Brain microvascular endothelial cell (primary cell): ENCODE data around the gene WDR75.
A peak's percentile ranks its signal among the peaks of the same experiment; 100 is the strongest.

Source experiments
- DNase-seq: peaks from one replicate; pipeline ENCODE4 v3.0.0-alpha.2; 2020
- H3K27ac ChIP-seq: fragments of 250-450 bp; sonication (Bioruptor Pico); 2 replicates; pipeline ENCODE4 v1.5.1; 2020; ENCODE audit warnings: mild to moderate bottlenecking, moderate library complexity
- H3K27me3 ChIP-seq: fragments of 250-450 bp; sonication (Bioruptor Pico); replicated peaks from 2 replicates; pipeline ENCODE4 v1.5.1; 2020; ENCODE audit warnings: mild to moderate bottlenecking
- H3K36me3 ChIP-seq: fragments of 250-450 bp; sonication (Bioruptor Pico); replicated peaks from 2 replicates; pipeline ENCODE4 v1.5.1; 2020; ENCODE audit warnings: mild to moderate bottlenecking
- H3K4me3 ChIP-seq: 2 replicates; pipeline ENCODE4 v1.5.1; 2011; ENCODE audit warnings: low read depth, mild to moderate bottlenecking, control low read depth, low read length, moderate library complexity
- in situ Hi-C: cut with HindIII; loops from 2 replicates; pipeline ENCODE4 v1.10.0; 2017; ENCODE audit warnings: low sequenced_read_pairs, low pct_ligation_motif_present
- TF ChIP-seq, protein P1 (sequence below): IDR thresholded peaks from 2 replicates; pipeline ENCODE4 v1.5.1; 2011; ENCODE audit warnings: low read depth, mild to moderate bottlenecking, moderate library complexity, low read length, control low read depth, inconsistent platforms; ENCODE audit errors: missing control alignments

The WDR75 gene

DNA sequence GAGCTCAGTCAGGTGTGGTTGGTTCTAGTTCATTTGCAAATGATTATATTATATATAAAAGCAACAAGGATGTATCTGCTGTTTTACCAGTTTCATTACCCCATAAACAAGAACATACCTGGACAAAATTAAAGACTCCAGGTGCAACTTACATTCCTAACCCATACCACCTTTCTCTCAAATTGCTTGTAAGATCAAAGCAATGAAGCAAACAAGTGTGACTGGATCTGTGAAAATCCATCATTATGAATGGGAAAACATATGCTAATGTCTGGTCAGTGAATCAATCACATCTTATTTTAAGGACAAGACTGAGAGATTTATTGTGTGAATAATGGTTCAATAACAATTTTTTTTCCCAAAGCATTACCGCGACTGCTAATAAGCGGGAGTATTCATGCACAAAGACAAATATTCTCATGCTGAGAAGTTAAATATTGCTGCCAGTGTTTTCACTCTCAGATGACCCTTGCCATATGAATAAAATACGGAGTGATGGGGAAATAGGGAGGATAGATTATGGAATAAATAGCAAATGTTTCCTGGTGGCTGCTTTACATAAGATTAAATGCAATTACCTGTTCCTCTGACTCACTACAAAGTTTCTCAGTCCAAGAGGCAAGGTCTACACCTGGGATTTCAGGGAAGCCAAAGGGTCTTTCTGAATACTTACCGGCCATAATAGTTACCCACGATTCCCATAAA is 59.3 kb downstream of the WDR75 start:
- in situ Hi-C loops, result no loop called here
- H3K36me3 ChIP-seq, result no peaks in the 10 kb centered on the region
- H3K4me3 ChIP-seq, result no peak overlapping the region
- no peaks in the 10 kb centered on the region for H3K27me3 ChIP-seq
- DNase-seq, result no peak
- no peak overlapping the region for H3K27ac ChIP-seq
- TF ChIP-seq, protein P1, sequence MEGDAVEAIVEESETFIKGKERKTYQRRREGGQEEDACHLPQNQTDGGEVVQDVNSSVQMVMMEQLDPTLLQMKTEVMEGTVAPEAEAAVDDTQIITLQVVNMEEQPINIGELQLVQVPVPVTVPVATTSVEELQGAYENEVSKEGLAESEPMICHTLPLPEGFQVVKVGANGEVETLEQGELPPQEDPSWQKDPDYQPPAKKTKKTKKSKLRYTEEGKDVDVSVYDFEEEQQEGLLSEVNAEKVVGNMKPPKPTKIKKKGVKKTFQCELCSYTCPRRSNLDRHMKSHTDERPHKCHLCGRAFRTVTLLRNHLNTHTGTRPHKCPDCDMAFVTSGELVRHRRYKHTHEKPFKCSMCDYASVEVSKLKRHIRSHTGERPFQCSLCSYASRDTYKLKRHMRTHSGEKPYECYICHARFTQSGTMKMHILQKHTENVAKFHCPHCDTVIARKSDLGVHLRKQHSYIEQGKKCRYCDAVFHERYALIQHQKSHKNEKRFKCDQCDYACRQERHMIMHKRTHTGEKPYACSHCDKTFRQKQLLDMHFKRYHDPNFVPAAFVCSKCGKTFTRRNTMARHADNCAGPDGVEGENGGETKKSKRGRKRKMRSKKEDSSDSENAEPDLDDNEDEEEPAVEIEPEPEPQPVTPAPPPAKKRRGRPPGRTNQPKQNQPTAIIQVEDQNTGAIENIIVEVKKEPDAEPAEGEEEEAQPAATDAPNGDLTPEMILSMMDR, result no peak

DNA sequence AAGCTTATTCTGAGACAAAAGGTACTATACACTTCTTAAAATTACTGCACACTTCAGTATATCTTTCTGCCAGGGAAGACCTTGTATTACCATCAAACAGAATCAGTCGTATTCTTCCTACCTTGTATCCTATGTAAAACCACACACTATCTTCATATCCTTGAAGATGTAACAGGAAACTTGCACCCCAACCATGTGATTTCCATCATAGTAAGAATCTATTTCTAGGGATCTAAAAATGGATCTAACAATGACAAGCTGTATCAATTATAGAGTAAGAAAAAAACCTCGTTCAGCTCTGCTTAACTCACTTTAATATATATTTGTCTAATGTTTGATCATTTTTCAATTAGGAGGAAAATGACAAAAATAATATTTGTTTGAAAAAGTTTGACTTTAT is 60.2 kb downstream of the WDR75 start:
- in situ Hi-C loops, result no loop called here

GRCh38 chr2:189502714-189503113 is 61.4 kb downstream of the WDR75 start:
- in situ Hi-C loops, result no loop called here
- H3K27me3 ChIP-seq, result no peaks in the 10 kb centered on the region
- no peak overlapping the region for H3K27ac ChIP-seq
- no peak overlapping the region for H3K4me3 ChIP-seq
- TF ChIP-seq, protein P1, result no peak
- no peak for DNase-seq
- no peaks in the 10 kb centered on the region for H3K36me3 ChIP-seq

More for the DNA sequence above, 60.2 kb downstream of the WDR75 start:
- TF ChIP-seq, protein P1, result no peak
- DNase-seq, result no peak
- Histone ChIP-seq H3K36me3 (no peaks in the 10 kb centered on the region), H3K27me3 (no peaks in the 10 kb centered on the region), H3K27ac (no peak overlapping the region), H3K4me3 (no peak overlapping the region)

DNA sequence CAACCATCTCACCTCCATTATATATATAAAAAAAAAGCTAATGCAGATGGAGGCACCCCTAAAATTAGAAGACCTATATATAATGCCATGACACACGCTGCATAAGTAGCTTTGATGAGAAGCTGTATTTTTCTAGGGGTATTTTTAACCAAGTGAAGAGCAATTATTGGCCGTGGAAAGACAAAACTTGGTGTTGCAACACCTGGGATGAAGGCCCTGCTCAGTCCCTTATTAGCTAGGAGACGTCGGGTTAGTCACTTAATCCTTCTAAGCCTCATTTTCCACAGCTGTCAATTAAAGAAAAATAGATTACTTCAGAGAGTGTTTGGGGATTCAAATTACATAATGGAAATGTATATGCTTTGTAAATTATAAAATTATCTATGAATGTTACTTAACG is 63.0 kb downstream of the WDR75 start:
- H3K36me3 ChIP-seq, result no peaks in the 10 kb centered on the region
- no peak for DNase-seq
- TF ChIP-seq, protein P1, result no peak
- in situ Hi-C loops, result no loop called here
- H3K27me3 ChIP-seq, result no peaks in the 10 kb centered on the region
- no peak overlapping the region for H3K4me3 ChIP-seq
- H3K27ac ChIP-seq, result no peak overlapping the region

DNA sequence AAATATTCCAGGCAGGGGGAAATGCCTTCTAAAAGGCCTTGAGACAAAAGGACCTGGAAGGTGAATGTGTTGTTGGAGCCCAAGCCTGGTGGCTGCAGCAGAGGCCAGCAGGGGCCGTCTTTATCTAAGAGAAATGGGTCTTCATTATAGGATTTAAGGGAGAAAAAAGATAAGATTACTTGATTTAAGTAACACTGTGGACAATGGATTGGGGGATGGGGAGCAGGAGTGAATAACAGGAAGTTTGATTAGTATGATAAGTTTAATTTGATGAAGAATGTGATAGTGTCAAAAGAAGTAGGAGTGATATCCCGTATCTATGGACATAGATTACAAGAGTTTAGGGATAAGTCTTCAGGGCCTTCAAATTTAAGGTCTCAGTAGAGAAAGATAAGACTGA is 64.2 kb downstream of the WDR75 start:
- H3K4me3 ChIP-seq, result no peak overlapping the region
- H3K27me3 ChIP-seq, result no peaks in the 10 kb centered on the region
- DNase-seq, result no peak
- H3K36me3 ChIP-seq, result no peaks in the 10 kb centered on the region
- TF ChIP-seq, protein P1, result no peak
- H3K27ac ChIP-seq, result no peak overlapping the region
- in situ Hi-C loops, result no loop called here

DNA sequence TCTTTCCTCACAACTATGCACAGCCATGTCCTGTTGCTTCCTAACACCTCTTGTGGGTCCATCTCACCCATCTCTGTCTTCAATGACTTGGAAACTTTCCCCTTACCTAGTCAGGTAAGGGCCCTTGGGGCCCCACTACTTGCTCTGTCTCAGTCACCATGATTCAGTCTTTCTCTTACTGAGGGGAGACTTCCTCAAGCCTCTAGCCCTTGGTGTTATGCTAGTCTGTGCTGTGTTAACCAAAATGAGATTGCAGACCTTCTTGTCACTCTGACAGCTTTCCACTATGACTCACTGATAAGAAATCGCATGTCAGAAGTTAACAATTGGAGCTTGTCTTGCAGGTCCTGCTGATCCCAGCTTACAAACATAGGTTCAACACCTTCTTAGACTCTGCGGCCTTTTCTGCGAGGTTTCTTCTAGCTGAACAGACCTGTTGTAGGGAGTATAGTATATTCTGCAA is 65.3 kb downstream of the WDR75 start:
- no peak overlapping the region for H3K4me3 ChIP-seq
- in situ Hi-C loops, result no loop called here
- TF ChIP-seq, protein P1, result no peak
- H3K27ac ChIP-seq, result no peak overlapping the region
- H3K27me3 ChIP-seq, result no peaks in the 10 kb centered on the region
- H3K36me3 ChIP-seq, result no peaks in the 10 kb centered on the region
- peak; percentile 57 for DNase-seq
